ENCODE results near the gene SNX6.
"Not testable (repeated sequence)": the region's sequence is repeated elsewhere in the genome, so short reads cannot be mapped to it uniquely, and the experiment has no call there.

DNA sequence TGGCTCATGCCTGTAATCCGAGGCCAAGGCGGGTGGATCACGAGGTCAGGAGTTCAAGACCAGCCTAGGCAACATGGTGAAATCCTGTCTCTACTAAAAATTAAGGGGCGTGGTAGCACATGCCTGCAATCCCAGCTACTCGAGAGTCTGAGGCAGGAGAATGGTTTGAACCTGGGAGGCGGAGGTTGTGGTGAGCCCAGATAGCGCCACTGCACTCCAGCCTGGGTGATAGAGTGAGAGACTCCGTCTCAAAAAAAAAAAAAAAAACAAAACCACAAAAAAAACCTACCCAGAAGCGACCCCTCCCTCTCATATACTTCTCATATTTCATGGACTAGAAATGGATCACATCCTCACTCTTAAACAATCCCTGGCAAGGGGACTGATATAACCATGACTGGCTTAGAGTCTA, 4.4 kb upstream of the SNX6 start:
- not testable (repeated sequence) for TF ChIP-seq POLR2A (IDR thresholded peaks at IDR 0.05; ENCODE audit: low read depth, low read length); POLR2AphosphoS5 (IDR thresholded peaks at IDR 0.05; ENCODE audit: low read depth, low read length); TAF1 (IDR thresholded peaks at IDR 0.05; ENCODE audit: low read depth, low read length); PAX5 (IDR thresholded peaks at IDR 0.05; ENCODE audit: insufficient read depth, low read length, severe bottlenecking)
